Uterus (tissue), 2 donors: ENCODE results near the gene PLCXD3.

ENCODE experiments used
- POLR2A ChIP-seq, 2 donors: fragments of 450-650 bp; IDR thresholded peaks; one replicate each; pipeline ENCODE4 v1.6.1; 2016; ENCODE audit warnings: antibody characterized with exemption in 2 of 2, mild to moderate bottlenecking in 1 of 2, moderate library complexity in 1 of 2
- TF ChIP-seq, protein P1 (sequence below), 4 experiments: fragments of 200-600 bp in 2 of 4; fragments of 450-650 bp in 2 of 4; sonication (generic) in 2 of 4; IDR thresholded peaks; one replicate each; pipeline ENCODE4 v1.5.1; 2016 to 2019; ENCODE audit warnings: antibody characterized with exemption in 4 of 4, mild to moderate bottlenecking in 2 of 4, moderate library complexity in 1 of 4

DNA sequence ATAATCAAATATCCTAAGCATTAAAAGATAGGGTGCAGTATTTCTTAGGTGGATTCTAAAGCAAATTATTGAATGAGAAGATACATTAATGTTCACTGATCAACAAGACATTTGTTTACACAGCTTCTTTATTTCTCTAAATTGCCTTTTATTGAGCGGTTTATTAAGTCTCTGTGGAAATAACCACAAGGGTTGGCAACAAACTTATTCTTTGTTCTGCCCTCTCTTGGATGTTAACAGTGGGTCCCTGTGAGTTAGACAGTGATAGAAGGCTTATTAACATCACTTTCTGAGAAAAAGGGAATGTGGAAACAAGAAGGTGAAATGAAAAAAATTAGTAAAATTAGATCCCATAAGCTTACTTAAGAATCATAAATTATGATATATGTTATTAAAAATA lies 214.3 kb downstream of the PLCXD3 start:
- TF ChIP-seq, protein P1, sequence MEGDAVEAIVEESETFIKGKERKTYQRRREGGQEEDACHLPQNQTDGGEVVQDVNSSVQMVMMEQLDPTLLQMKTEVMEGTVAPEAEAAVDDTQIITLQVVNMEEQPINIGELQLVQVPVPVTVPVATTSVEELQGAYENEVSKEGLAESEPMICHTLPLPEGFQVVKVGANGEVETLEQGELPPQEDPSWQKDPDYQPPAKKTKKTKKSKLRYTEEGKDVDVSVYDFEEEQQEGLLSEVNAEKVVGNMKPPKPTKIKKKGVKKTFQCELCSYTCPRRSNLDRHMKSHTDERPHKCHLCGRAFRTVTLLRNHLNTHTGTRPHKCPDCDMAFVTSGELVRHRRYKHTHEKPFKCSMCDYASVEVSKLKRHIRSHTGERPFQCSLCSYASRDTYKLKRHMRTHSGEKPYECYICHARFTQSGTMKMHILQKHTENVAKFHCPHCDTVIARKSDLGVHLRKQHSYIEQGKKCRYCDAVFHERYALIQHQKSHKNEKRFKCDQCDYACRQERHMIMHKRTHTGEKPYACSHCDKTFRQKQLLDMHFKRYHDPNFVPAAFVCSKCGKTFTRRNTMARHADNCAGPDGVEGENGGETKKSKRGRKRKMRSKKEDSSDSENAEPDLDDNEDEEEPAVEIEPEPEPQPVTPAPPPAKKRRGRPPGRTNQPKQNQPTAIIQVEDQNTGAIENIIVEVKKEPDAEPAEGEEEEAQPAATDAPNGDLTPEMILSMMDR (IDR thresholded peaks at IDR 0.05) = no peak
- TF ChIP-seq POLR2A (IDR thresholded peaks at IDR 0.05) = no peak
